ENCODE results near the gene PTPN22. TPM values are rescaled to one million over a fixed set of nuclear protein-coding genes. Genes with fewer than 3 reads are reported as not detected.

Gene PTPN22
- total RNA-seq, 5 donors from 2014 or later (not counting 1 experiment from before 2014, with no cell fraction given) = 25.6 to 45.9 (median 26.6) TPM

GRCh38 chr1:113786069-113786468, 85.4 kb downstream of the PTPN22 start:
- POLR2A ChIA-PET = interaction anchor here (0.6 to 0.7 kb wide), 3 partner anchors 18 to 21 kb away, joined by 3 to 4 read pairs (median 4); no protein-coding TSS in a partner anchor
- ATAC-seq (replicated peaks in 1 of 4) = no peak
- H3K4me3 Mint-ChIP-seq = no peak overlapping the region

GRCh38 chr1:113784104-113784779, 87.3 kb downstream of the PTPN22 start:
- Histone ChIP-seq H3K9me3 (no peaks in the 10 kb centered on the region), H3K4me3 (ENCODE audit: control insufficient read depth in 1 of 2, extremely low read depth in 1 of 2, low read length in 1 of 2) (no peak overlapping the region), H3K4me1 (ENCODE audit: control insufficient read depth in 1 of 2, extremely low read depth in 1 of 2, insufficient read depth in 2 of 2, low read length in 2 of 2) (peaks cover 36 to 54% of the 10 kb centered on the region in 2 experiments), H3K27me3 (replicated peaks in 1 of 2; ENCODE audit: control insufficient read depth in 2 of 2, extremely low read depth in 1 of 2, insufficient read depth in 2 of 2, low read length in 1 of 2) (no peaks in the 10 kb centered on the region), H3K27ac (ENCODE audit: low read length) (peak overlapping the region; percentile 79), H3K36me3 (ENCODE audit: control insufficient read depth in 2 of 2, extremely low read depth in 1 of 2, insufficient read depth in 1 of 2, low read length in 1 of 2) (peaks cover 0 to under 1% of the 10 kb centered on the region in 2 donors)
- peak in 1 of 35 experiments; percentile 40 for DNase-seq
- Mint-ChIP-seq H3K4me1 (peaks cover 37 to 41% (median 39%) of the 10 kb centered on the region in 3 donors), H3K4me3 (peak overlapping the region in 2 of 3 donors; percentile 37 to 60), H3K27ac (peak overlapping the region in 1 of 2 donors; percentile 96), H3K36me3 (peaks cover 11% of the 10 kb centered on the region), H3K9me3 (no peaks in the 10 kb centered on the region), H3K27me3 (no peaks in the 10 kb centered on the region)
- ATAC-seq (replicated peaks in 1 of 4) = peak; percentile 26 to 37 (median 28)
- CTCF ChIA-PET = interaction anchor here in 1 of 2 donors (0.6 to 1.2 kb wide), 5 partner anchors 15 to 162 kb away, joined by 3 to 5 read pairs (median 4); partner anchors contain the start of gene PHTF1
- 7% methylated on average over 2 of the region's 5 CpGs for WGBS (ENCODE audit: insufficient coverage)
- POLR2A ChIA-PET = interaction anchor here (0.5 to 1.1 kb wide), 7 partner anchors 15 to 757 kb away, joined by 3 to 11 read pairs (median 5); partner anchors contain the start of genes PHTF1 (in 1 of the 2) and RSBN1 (in 1 of the 2)

More at GRCh38 chr1:113786069-113786468, 85.4 kb downstream of the PTPN22 start:
- Mint-ChIP-seq H3K36me3 (peaks cover 28% of the 10 kb centered on the region), H3K27ac (peak overlapping the region; percentile 82 to 90), H3K27me3 (no peaks in the 10 kb centered on the region), H3K9me3 (no peaks in the 10 kb centered on the region), H3K4me1 (peaks cover 55 to 59% (median 56%) of the 10 kb centered on the region in 3 donors)
- H3K4me1 ChIP-seq (ENCODE audit: control insufficient read depth in 1 of 2, extremely low read depth in 1 of 2, insufficient read depth in 2 of 2, low read length in 2 of 2) = peaks cover 28 to 47% of the 10 kb centered on the region in 2 experiments
- no CpG with 5 or more reads among the region's 1 CpG for WGBS (ENCODE audit: insufficient coverage)
- no peak for DNase-seq
- no peaks in the 10 kb centered on the region for H3K9me3 ChIP-seq
- H3K36me3 ChIP-seq (ENCODE audit: control insufficient read depth in 2 of 2, extremely low read depth in 1 of 2, insufficient read depth in 1 of 2, low read length in 1 of 2) = peaks cover 0 to 4% of the 10 kb centered on the region in 2 donors
- CTCF ChIA-PET = interaction anchor here in 1 of 2 donors (0.6 kb wide), 1 partner anchor 26 kb away, joined by 3 read pairs; the partner anchor contains the start of gene RSBN1
- H3K27me3 ChIP-seq (replicated peaks in 1 of 2; ENCODE audit: control insufficient read depth in 2 of 2, extremely low read depth in 1 of 2, insufficient read depth in 2 of 2, low read length in 1 of 2) = no peaks in the 10 kb centered on the region
- no peak overlapping the region for H3K4me3 ChIP-seq (ENCODE audit: control insufficient read depth in 1 of 2, extremely low read depth in 1 of 2, low read length in 1 of 2)
- peak overlapping the region; percentile 79 for H3K27ac ChIP-seq (ENCODE audit: low read length)

GRCh38 chr1:113783254-113784103, 88.0 kb downstream of the PTPN22 start:
- Mint-ChIP-seq H3K9me3 (peaks cover 0 to 3% (median 0%) of the 10 kb centered on the region in 3 donors), H3K27me3 (no peaks in the 10 kb centered on the region), H3K4me3 (peak overlapping the region in 2 of 3 donors; percentile 37 to 60), H3K4me1 (peaks cover 34 to 35% (median 34%) of the 10 kb centered on the region in 3 donors), H3K27ac (peak overlapping the region in 1 of 2 donors; percentile 96), H3K36me3 (peaks cover 11% of the 10 kb centered on the region)
- H3K36me3 ChIP-seq (ENCODE audit: control insufficient read depth in 2 of 2, extremely low read depth in 1 of 2, insufficient read depth in 1 of 2, low read length in 1 of 2) = no peaks in the 10 kb centered on the region
- ATAC-seq (replicated peaks in 1 of 4) (peak; percentile 92 to 96 (median 95)), DNase-seq (peak in 33 of 35 experiments; percentile 18 to 79 (median 46))
- H3K9me3 ChIP-seq = no peaks in the 10 kb centered on the region
- H3K27me3 ChIP-seq (replicated peaks in 1 of 2; ENCODE audit: control insufficient read depth in 2 of 2, extremely low read depth in 1 of 2, insufficient read depth in 2 of 2, low read length in 1 of 2) = no peaks in the 10 kb centered on the region
- POLR2A ChIA-PET = interaction anchor here in 1 of 2 donors (0.5 to 1.1 kb wide), 6 partner anchors 16 to 756 kb away, joined by 3 to 11 read pairs (median 6); partner anchors contain the start of genes PHTF1 and RSBN1
- H3K4me1 ChIP-seq (ENCODE audit: control insufficient read depth in 1 of 2, extremely low read depth in 1 of 2, insufficient read depth in 2 of 2, low read length in 2 of 2) = peaks cover 33 to 54% of the 10 kb centered on the region in 2 experiments
- peak overlapping the region; percentile 79 for H3K27ac ChIP-seq (ENCODE audit: low read length)
- CTCF ChIA-PET = interaction anchor here (0.6 to 1.2 kb wide), 7 partner anchors 16 to 711 kb away, joined by 3 to 7 read pairs (median 4); partner anchors contain the start of gene PHTF1 (in 1 of the 2)
- 0% methylated on average over 3 of the region's 4 CpGs for WGBS (ENCODE audit: insufficient coverage)
- H3K4me3 ChIP-seq (ENCODE audit: control insufficient read depth in 1 of 2, extremely low read depth in 1 of 2, low read length in 1 of 2) = no peak overlapping the region

GRCh38 chr1:113782406-113782805, 89.1 kb downstream of the PTPN22 start:
- Mint-ChIP-seq H3K27me3 (no peaks in the 10 kb centered on the region), H3K9me3 (peaks cover 0 to 4% (median 0%) of the 10 kb centered on the region in 3 donors), H3K4me1 (peaks cover 23 to 28% (median 26%) of the 10 kb centered on the region in 3 donors), H3K36me3 (peaks cover 12% of the 10 kb centered on the region), H3K27ac (peak overlapping the region in 1 of 2 donors; percentile 96), H3K4me3 (no peak overlapping the region)
- H3K36me3 ChIP-seq (ENCODE audit: control insufficient read depth in 2 of 2, extremely low read depth in 1 of 2, insufficient read depth in 1 of 2, low read length in 1 of 2) = peaks cover 0 to 3% of the 10 kb centered on the region in 2 donors
- H3K4me1 ChIP-seq (ENCODE audit: control insufficient read depth in 1 of 2, extremely low read depth in 1 of 2, insufficient read depth in 2 of 2, low read length in 2 of 2) = peaks cover 33 to 54% of the 10 kb centered on the region in 2 experiments
- H3K4me3 ChIP-seq (ENCODE audit: control insufficient read depth in 1 of 2, extremely low read depth in 1 of 2, low read length in 1 of 2) = no peak overlapping the region
- no peaks in the 10 kb centered on the region for H3K9me3 ChIP-seq
- ChIA-PET POLR2A (interaction anchor here (0.7 to 1.0 kb wide), 2 partner anchors 29 to 298 kb away, joined by 3 to 4 read pairs; no protein-coding TSS in a partner anchor), CTCF (no interaction called here)
- no peak for DNase-seq
- no CpG with 5 or more reads among the region's 2 CpGs for WGBS (ENCODE audit: insufficient coverage)
- no peak for ATAC-seq (replicated peaks in 1 of 4)
- no peaks in the 10 kb centered on the region for H3K27me3 ChIP-seq (replicated peaks in 1 of 2; ENCODE audit: control insufficient read depth in 2 of 2, extremely low read depth in 1 of 2, insufficient read depth in 2 of 2, low read length in 1 of 2)
- peak overlapping the region; percentile 79 for H3K27ac ChIP-seq (ENCODE audit: low read length)

DNA sequence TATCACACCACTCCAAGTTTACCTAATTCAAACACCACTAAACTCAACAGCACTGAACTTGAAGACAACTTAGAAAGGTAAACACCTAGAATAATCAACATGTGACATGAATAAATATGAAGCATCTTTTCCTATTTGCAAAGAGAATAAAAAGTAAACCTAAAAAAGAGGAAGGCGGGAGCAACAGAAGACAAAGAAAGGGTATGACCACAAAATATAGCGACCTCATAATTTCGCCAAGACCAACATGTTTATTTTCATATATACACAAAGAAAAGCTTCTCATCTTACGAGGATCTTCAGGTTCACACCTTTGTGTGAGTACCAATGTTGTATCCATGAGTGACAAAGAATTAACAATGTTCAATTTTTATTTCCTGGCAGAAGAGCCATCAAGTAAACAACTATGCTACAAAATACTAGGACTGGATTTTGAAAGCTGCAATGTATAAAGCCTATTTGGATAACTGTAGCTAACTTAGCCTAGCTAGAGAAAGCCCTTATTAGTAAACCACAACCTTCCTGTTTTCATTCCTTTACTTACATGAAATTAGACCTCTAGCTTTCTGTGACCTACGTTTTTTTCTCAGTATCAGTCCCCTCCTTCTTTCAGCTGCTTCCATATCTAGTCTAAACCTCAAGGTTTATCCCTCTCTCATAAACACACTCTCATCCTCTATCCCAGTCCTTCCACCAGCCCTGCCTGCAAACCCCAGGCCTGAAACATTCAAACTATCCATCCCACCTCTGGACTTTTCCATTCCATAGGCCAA, 91.0 kb downstream of the PTPN22 start:
- peak overlapping the region in 1 of 2 donors; percentile 9 for H3K4me3 ChIP-seq (ENCODE audit: control insufficient read depth in 1 of 2, extremely low read depth in 1 of 2, low read length in 1 of 2)
- POLR2A ChIA-PET = interaction anchor here (0.5 to 1.6 kb wide), 6 partner anchors 10 to 171 kb away, joined by 3 to 12 read pairs (median 3); partner anchors contain the start of gene PHTF1 (in 1 of the 2)
- no peaks in the 10 kb centered on the region for H3K27me3 Mint-ChIP-seq
- 0% methylated on average over 1 of the region's 5 CpGs for WGBS (ENCODE audit: insufficient coverage)
- H3K4me1 ChIP-seq (ENCODE audit: control insufficient read depth in 1 of 2, extremely low read depth in 1 of 2, insufficient read depth in 2 of 2, low read length in 2 of 2) = peaks cover 33 to 52% of the 10 kb centered on the region in 2 experiments
- ATAC-seq (replicated peaks in 1 of 4) = peak; percentile 36 to 61 (median 58)
- peaks cover 5 to 17% (median 10%) of the 10 kb centered on the region in 3 donors for H3K4me1 Mint-ChIP-seq
- H3K27ac Mint-ChIP-seq = no peak overlapping the region
- CTCF ChIA-PET = interaction anchor here in 1 of 2 donors (0.7 to 1.4 kb wide), 6 partner anchors 11 to 708 kb away, joined by 3 to 4 read pairs (median 3); partner anchors contain the start of genes HIPK1 and PHTF1
- no peaks in the 10 kb centered on the region for H3K27me3 ChIP-seq (replicated peaks in 1 of 2; ENCODE audit: control insufficient read depth in 2 of 2, extremely low read depth in 1 of 2, insufficient read depth in 2 of 2, low read length in 1 of 2)
- peaks cover 16% of the 10 kb centered on the region for H3K36me3 Mint-ChIP-seq
- peaks cover 0 to 16% of the 10 kb centered on the region in 2 donors for H3K36me3 ChIP-seq (ENCODE audit: control insufficient read depth in 2 of 2, extremely low read depth in 1 of 2, insufficient read depth in 1 of 2, low read length in 1 of 2)
- no peak overlapping the region for H3K4me3 Mint-ChIP-seq
- H3K27ac ChIP-seq (ENCODE audit: low read length) = peak overlapping the region; percentile 79
- no peaks in the 10 kb centered on the region for H3K9me3 ChIP-seq
- H3K9me3 Mint-ChIP-seq = peaks cover 0 to 4% (median 0%) of the 10 kb centered on the region in 3 donors
- peak in 1 of 35 experiments; percentile 26 for DNase-seq

All from T-cell (primary cell).